Measurements from ENCODE around the gene SLC2A6. TPM values are rescaled to one million over a fixed set of nuclear protein-coding genes. Genes with fewer than 3 reads are reported as not detected.

Gene SLC2A6
- total RNA-seq, 1 experiment from 2014 or later = 10.7 TPM

GRCh38 chr9:133490865-133491655 is 12.2 kb upstream of the SLC2A6 start:
- ATAC-seq = no peak
- Histone ChIP-seq H3K9me3 (ENCODE audit: control insufficient read depth in 1 of 2, insufficient read depth in 1 of 2, low read depth in 1 of 2, low read length in 2 of 2) (no peaks in the 10 kb centered on the region), H3K79me2 (ENCODE audit: insufficient read depth, low read length) (no peaks in the 10 kb centered on the region), H3K4me2 (ENCODE audit: low read length) (no peak overlapping the region), H4K20me1 (ENCODE audit: insufficient read depth) (no peaks in the 10 kb centered on the region), H2AFZ (ENCODE audit: low read depth, low read length, poor library complexity, severe bottlenecking) (no peak overlapping the region), H3K4me1 (ENCODE audit: control insufficient read depth in 1 of 2, insufficient read depth in 2 of 2, low read length in 2 of 2) (peaks cover 1 to 6% of the 10 kb centered on the region in 2 experiments; a peak in 3 of 4 replicates), H3K9ac (ENCODE audit: low read length) (no peak overlapping the region), H3K4me3 (replicated peaks in 1 of 2; ENCODE audit: low read depth in 1 of 2, low read length in 2 of 2) (no peak overlapping the region), H3K9me2 (ENCODE audit: insufficient read depth) (no peaks in the 10 kb centered on the region), H3K27ac (ENCODE audit: low read depth, low read length) (no peak overlapping the region), H3K36me3 (ENCODE audit: control insufficient read depth in 1 of 2, insufficient read depth in 2 of 2, low read length in 2 of 2) (no peaks in the 10 kb centered on the region), H3K27me3 (ENCODE audit: insufficient read depth, low read length) (no peaks in the 10 kb centered on the region)
- no peak for DNase-seq (ENCODE audit: low read depth, low spot score)
- RAD21 ChIA-PET (ENCODE audit: low non-redundant PET in 1 of 2, low total read pairs in 2 of 2, uncharacterized antibody in 2 of 2, unreplicated experiment in 2 of 2) = interaction anchor here in 1 of 2 experiments (0.6 kb wide), 1 partner anchor 19 kb away, joined by 3 read pairs; no protein-coding TSS in a partner anchor
- BruUV-seq (replicated peaks) = no TSS peak
- CTCF ChIA-PET = interaction anchor here (0.6 kb wide), 2 partner anchors 161 to 684 kb away, joined by 3 read pairs; no protein-coding TSS in a partner anchor
- TF ChIP-seq CEBPB (IDR thresholded peaks at IDR 0.05; ENCODE audit: low read depth) (no peak), ATF3 (IDR thresholded peaks at IDR 0.05) (no peak), ZBTB33 (IDR thresholded peaks at IDR 0.05; ENCODE audit: extremely low read depth, insufficient replicate concordance, low read length) (no peak), POLR2AphosphoS5 (IDR thresholded peaks at IDR 0.05; ENCODE audit: low read depth, low read length) (no peak), FOSL1 (IDR thresholded peaks at IDR 0.05; ENCODE audit: low read depth) (no peak), SP1 (IDR thresholded peaks at IDR 0.05; ENCODE audit: low read depth) (no peak), SIN3A (IDR thresholded peaks at IDR 0.05; ENCODE audit: low read depth) (no peak), REST (IDR thresholded peaks at IDR 0.05; ENCODE audit: low read depth) (no peak), ZFX (IDR thresholded peaks at IDR 0.05) (no peak), ELF1 (IDR thresholded peaks at IDR 0.05; ENCODE audit: borderline replicate concordance, low read depth) (no peak), CTCF (IDR thresholded peaks at IDR 0.05 in 2 of 3, conservative IDR thresholded peaks at IDR 0.05 in 1 of 3; ENCODE audit: borderline replicate concordance in 1 of 3, insufficient read depth in 1 of 3, low read depth in 2 of 3, low read length in 2 of 3) (no peak), CBX3 (IDR thresholded peaks at IDR 0.05; ENCODE audit: low read depth) (no peak)
- POLR2A ChIA-PET = no interaction called here
- intact Hi-C loops (cut with micrococcal nuclease) = no loop called here

Data from HCT116 (cell line).